GM10266 (cell line): ENCODE measurements around the gene ZNRF2.

Experiments used
- DNase-seq: peaks from one replicate; pipeline ENCODE4 v3.0.0; 2012; ENCODE audit errors: extremely low spot score
- TF ChIP-seq, protein P1 (sequence below): IDR thresholded peaks from 2 replicates; pipeline ENCODE4 v1.5.1; 2012; ENCODE audit warnings: mild to moderate bottlenecking, low read depth; ENCODE audit not compliant: control insufficient read depth, insufficient read depth; ENCODE audit errors: missing control alignments

ZNRF2 gene

DNA sequence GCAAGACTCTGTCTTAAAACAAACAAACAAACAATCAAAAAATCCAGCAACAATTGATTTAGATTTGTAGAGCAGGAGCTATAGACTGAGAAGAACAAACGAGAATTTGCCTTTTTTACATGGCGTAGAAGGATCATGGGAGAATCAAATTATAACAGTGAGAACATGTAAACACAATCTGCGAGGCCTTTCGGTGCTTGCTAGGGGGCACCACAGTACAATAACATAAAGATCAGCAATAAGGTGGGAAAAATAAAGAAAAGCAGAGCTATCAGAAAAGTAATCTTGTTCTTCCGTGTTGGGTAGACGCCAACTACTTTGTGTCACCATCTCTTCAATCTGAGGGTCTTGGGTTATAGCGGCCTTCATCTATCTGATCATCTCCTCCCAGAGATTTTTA, 112.0 kb downstream of the ZNRF2 start:
- no peak for DNase-seq
- TF ChIP-seq, protein P1, sequence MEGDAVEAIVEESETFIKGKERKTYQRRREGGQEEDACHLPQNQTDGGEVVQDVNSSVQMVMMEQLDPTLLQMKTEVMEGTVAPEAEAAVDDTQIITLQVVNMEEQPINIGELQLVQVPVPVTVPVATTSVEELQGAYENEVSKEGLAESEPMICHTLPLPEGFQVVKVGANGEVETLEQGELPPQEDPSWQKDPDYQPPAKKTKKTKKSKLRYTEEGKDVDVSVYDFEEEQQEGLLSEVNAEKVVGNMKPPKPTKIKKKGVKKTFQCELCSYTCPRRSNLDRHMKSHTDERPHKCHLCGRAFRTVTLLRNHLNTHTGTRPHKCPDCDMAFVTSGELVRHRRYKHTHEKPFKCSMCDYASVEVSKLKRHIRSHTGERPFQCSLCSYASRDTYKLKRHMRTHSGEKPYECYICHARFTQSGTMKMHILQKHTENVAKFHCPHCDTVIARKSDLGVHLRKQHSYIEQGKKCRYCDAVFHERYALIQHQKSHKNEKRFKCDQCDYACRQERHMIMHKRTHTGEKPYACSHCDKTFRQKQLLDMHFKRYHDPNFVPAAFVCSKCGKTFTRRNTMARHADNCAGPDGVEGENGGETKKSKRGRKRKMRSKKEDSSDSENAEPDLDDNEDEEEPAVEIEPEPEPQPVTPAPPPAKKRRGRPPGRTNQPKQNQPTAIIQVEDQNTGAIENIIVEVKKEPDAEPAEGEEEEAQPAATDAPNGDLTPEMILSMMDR, result peak; percentile 34

GRCh38 chr7:30403477-30403876, 119.1 kb downstream of the ZNRF2 start:
- TF ChIP-seq, protein P1, result no peak
- DNase-seq, result no peak

DNA sequence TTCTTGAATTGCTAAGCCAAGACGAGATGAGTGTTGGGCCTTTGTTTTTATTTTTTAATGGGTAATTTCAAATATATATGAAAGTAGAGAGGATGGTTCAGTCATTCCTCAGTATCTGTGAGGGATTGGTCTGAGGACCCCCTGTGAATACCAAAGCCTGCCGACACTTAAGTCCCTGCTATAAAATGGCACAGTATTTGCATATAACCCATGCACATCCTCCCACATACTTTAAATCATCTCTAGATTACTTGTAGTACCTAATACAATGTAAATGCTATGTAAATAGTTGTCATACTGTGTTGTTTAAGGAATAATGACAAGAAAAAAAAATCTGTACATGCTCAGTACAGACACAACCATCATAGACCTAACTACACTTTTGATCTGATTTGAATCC, 120.8 kb downstream of the ZNRF2 start:
- TF ChIP-seq, protein P1, result no peak
- no peak for DNase-seq

GRCh38 chr7:30406664-30407425, 122.4 kb downstream of the ZNRF2 start:
- TF ChIP-seq, protein P1, result no peak
- DNase-seq, result no peak

DNA sequence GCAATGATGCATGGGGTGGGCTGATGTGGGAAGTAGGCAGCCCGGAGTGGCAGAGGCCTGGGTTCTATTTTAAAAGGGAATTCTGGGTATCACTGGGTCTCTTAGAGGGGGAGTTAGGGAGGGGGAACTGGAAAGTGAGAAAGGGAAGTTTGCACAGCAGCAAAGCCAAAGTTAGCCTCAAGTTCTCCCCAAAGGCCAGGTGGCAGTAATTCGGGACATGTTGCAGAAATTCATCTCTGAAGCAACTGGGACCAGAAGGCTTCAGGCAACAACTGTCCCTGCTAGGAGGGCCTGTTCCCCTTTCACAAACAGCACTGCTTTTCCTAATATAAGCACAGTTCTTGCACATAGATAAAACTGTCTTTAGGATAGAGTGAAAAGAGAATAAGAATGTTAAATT, 126.8 kb downstream of the ZNRF2 start:
- no peak for DNase-seq
- TF ChIP-seq, protein P1, result no peak

DNA sequence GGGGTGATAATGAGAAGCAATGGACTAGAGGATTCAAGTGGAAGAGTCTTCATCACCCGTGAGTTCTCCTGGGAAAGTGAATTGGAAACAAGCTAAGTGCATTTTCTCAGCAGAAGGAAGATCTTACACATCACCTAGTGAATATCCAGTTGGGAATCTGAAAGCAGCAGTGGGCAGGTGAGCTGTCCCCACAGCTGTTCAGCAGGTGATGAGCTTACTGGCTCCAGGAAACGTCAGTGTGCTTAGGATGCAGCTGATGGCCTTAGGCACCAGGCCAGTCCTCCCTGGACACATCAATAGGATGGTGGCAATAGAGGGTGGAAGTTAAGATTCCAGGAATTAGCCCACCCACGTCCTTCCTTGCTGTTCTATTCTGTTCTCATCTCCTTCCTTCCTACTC, 127.5 kb downstream of the ZNRF2 start:
- TF ChIP-seq, protein P1, result no peak
- no peak for DNase-seq

DNA sequence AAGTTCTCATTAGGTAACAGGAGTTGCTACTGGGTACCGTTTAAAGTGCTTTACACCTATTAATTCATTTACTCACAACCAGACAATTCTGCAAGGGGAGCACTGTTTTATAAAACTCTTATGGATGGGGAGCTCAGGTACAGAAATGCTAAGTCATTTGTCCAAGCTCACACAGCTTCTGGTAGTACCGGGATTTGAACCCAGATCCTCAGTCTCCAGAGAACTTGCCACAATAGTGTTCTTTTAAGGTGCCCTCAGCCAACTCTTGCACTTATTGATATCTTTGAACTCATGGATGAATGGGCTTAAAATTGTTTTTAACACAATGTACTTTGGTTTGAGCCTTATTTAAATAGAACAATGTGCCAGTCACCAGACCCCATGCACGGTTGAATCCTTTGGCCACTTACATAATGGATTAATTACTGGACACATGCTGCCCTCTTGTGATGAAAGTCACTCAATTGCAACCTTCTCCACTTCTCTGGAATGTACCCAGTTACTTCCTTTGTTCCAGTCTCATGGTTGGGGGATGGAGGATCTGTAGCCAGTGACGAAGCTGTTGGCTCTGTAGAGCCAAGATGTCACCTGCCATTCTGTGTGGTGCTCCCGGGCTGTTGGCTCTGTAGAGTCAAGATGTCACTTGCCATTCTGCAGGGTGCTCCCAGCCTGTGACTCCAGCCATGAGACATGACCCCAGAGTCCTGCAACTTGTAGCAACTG, 128.5 kb downstream of the ZNRF2 start:
- TF ChIP-seq, protein P1, result peak; percentile 56
- peak; percentile 39 for DNase-seq
